Liver (tissue), 3 donors: ENCODE measurements around the gene CARD11.

Experiments used
- EGR1 ChIP-seq, 2 donors: IDR thresholded peaks; 2 replicates each; pipeline ENCODE4 v1.6.1; 2016 to 2018; ENCODE audit warnings: antibody characterized with exemption in 2 of 2, low read depth in 2 of 2
- GABPA ChIP-seq, 2 donors: IDR thresholded peaks in 1 of 2; conservative IDR thresholded peaks in 1 of 2; 2 replicates each; pipeline ENCODE4 v1.6.1; 2016; ENCODE audit warnings: antibody characterized with exemption in 2 of 2, mild to moderate bottlenecking in 1 of 2, moderate library complexity in 1 of 2
- HNF4A ChIP-seq, 2 donors: conservative IDR thresholded peaks; 2 replicates each; pipeline ENCODE4 v1.6.1; 2016; ENCODE audit warnings: antibody characterized with exemption in 2 of 2, mild to moderate bottlenecking in 2 of 2
- JUND ChIP-seq, 2 donors: IDR thresholded peaks; 2 replicates each; pipeline ENCODE4 v1.6.1; 2016; ENCODE audit warnings: antibody characterized with exemption in 2 of 2
- SP1 ChIP-seq: IDR thresholded peaks from 2 replicates; pipeline ENCODE4 v1.6.1; 2018; ENCODE audit warnings: antibody characterized with exemption, mild to moderate bottlenecking
- YY1 ChIP-seq: IDR thresholded peaks from 2 replicates; pipeline ENCODE4 v1.6.1; 2016; ENCODE audit warnings: antibody characterized with exemption, mild to moderate bottlenecking
- TF ChIP-seq, protein P1 (sequence below): fragments of 150-350 bp; IDR thresholded peaks from 2 replicates; pipeline ENCODE4 v1.5.1; 2017; ENCODE audit warnings: improper control_type of control experiment, low read depth, low read length; ENCODE audit not compliant: missing input control
- TF ChIP-seq, protein P2 (sequence below): IDR thresholded peaks from 2 replicates; pipeline ENCODE4 v1.6.1; 2016; ENCODE audit warnings: antibody characterized with exemption
- TF ChIP-seq, protein P3 (sequence below): IDR thresholded peaks from 2 replicates; pipeline ENCODE4 v1.6.1; 2016; ENCODE audit warnings: antibody characterized with exemption
- donor health status: healthy.
- donor health status: healthy.

DNA sequence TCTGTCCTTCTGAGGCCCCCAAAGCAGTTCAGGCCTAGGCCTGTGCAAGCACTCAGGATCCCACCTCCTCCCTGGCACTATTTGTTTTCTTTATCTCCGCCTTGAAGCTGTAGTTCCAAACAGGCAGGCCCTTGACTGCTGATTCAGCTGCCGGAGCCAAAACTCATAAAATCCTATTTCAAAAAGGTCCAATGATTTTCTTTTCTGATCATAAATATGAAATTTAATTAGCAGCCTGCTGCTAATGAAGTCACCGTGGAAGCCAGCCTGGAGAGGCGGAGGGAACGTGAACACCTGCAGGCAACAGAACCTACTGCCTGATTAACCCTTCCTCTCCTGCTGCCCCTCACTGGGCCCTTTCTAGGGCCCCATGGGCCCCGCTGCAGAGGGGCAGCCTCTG is 60.1 kb downstream of the CARD11 start:
- TF ChIP-seq, protein P1, sequence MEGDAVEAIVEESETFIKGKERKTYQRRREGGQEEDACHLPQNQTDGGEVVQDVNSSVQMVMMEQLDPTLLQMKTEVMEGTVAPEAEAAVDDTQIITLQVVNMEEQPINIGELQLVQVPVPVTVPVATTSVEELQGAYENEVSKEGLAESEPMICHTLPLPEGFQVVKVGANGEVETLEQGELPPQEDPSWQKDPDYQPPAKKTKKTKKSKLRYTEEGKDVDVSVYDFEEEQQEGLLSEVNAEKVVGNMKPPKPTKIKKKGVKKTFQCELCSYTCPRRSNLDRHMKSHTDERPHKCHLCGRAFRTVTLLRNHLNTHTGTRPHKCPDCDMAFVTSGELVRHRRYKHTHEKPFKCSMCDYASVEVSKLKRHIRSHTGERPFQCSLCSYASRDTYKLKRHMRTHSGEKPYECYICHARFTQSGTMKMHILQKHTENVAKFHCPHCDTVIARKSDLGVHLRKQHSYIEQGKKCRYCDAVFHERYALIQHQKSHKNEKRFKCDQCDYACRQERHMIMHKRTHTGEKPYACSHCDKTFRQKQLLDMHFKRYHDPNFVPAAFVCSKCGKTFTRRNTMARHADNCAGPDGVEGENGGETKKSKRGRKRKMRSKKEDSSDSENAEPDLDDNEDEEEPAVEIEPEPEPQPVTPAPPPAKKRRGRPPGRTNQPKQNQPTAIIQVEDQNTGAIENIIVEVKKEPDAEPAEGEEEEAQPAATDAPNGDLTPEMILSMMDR = no peak
- TF ChIP-seq JUND (IDR thresholded peaks at IDR 0.05) = no peak
- TF ChIP-seq, protein P2, sequence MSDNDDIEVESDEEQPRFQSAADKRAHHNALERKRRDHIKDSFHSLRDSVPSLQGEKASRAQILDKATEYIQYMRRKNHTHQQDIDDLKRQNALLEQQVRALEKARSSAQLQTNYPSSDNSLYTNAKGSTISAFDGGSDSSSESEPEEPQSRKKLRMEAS = no peak
- no peak for TF ChIP-seq EGR1 (IDR thresholded peaks at IDR 0.05; ENCODE audit: low read depth in 2 of 2)
- TF ChIP-seq GABPA (IDR thresholded peaks at IDR 0.05 in 1 of 2, conservative IDR thresholded peaks at IDR 0.05 in 1 of 2) = no peak
- TF ChIP-seq, protein P3, sequence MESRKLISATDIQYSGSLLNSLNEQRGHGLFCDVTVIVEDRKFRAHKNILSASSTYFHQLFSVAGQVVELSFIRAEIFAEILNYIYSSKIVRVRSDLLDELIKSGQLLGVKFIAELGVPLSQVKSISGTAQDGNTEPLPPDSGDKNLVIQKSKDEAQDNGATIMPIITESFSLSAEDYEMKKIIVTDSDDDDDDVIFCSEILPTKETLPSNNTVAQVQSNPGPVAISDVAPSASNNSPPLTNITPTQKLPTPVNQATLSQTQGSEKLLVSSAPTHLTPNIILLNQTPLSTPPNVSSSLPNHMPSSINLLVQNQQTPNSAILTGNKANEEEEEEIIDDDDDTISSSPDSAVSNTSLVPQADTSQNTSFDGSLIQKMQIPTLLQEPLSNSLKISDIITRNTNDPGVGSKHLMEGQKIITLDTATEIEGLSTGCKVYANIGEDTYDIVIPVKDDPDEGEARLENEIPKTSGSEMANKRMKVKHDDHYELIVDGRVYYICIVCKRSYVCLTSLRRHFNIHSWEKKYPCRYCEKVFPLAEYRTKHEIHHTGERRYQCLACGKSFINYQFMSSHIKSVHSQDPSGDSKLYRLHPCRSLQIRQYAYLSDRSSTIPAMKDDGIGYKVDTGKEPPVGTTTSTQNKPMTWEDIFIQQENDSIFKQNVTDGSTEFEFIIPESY = no peak
- no peak for TF ChIP-seq SP1
- TF ChIP-seq HNF4A (conservative IDR thresholded peaks at IDR 0.05) = no peak
- no peak for TF ChIP-seq YY1
